ENCODE data around the gene VIT.

The VIT gene

GRCh38 chr2:36710858-36711515, 14.5 kb downstream of the VIT start:
- no peak for DNase-seq

- DNase-seq, result no peak
These were observed 15.3 kb downstream of the VIT start for GRCh38 chr2:36711741-36712314.

GRCh38 chr2:36713310-36713709, 16.8 kb downstream of the VIT start:
- DNase-seq, result no peak

GRCh38 chr2:36716111-36716510, 19.6 kb downstream of the VIT start:
- no peak for DNase-seq

- DNase-seq, result no peak
These were observed 21.2 kb downstream of the VIT start for GRCh38 chr2:36717603-36718266.

- DNase-seq, result no peak
These were observed 31.0 kb downstream of the VIT start for GRCh38 chr2:36727550-36727949.

- no peak for DNase-seq
These were observed 32.6 kb downstream of the VIT start for GRCh38 chr2:36729067-36729466.

- DNase-seq, result no peak
These were observed 35.6 kb downstream of the VIT start for GRCh38 chr2:36731941-36732672.

- no peak for DNase-seq
These were observed 36.1 kb downstream of the VIT start for GRCh38 chr2:36732673-36733036.

GRCh38 chr2:36733215-36733614, 36.7 kb downstream of the VIT start:
- DNase-seq, result no peak

GRCh38 chr2:36734304-36734703, 37.8 kb downstream of the VIT start:
- no peak for DNase-seq

- no peak for DNase-seq
These were observed 40.7 kb downstream of the VIT start for GRCh38 chr2:36737131-36737750.

- no peak for DNase-seq
These were observed 43.6 kb downstream of the VIT start for GRCh38 chr2:36740061-36740460.

- DNase-seq, result no peak
These were observed 44.8 kb downstream of the VIT start for GRCh38 chr2:36741188-36741837.

- DNase-seq, result no peak
These were observed 47.4 kb downstream of the VIT start for GRCh38 chr2:36743954-36744353.

- DNase-seq, result no peak
These were observed 51.7 kb downstream of the VIT start for GRCh38 chr2:36748166-36748565.

GRCh38 chr2:36750101-36750500, 53.6 kb downstream of the VIT start:
- DNase-seq, result no peak

GRCh38 chr2:36753706-36754221, 57.3 kb downstream of the VIT start:
- no peak for DNase-seq

GRCh38 chr2:36754578-36754977, 58.1 kb downstream of the VIT start:
- DNase-seq, result no peak

GRCh38 chr2:36756438-36756837, 59.9 kb downstream of the VIT start:
- DNase-seq, result no peak

- DNase-seq, result no peak
These were observed 66.4 kb downstream of the VIT start for GRCh38 chr2:36762764-36763490.

- DNase-seq, result no peak
These were observed 72.6 kb downstream of the VIT start for GRCh38 chr2:36769106-36769505.

Data from CD4-positive, alpha-beta T cell treated with Interleukin-12 subunit alpha and Interleukin-12 subunit beta, for 1 hour (primary cell).